VCaP (cell line): ENCODE data around the gene MED7.

Experiments
- H3K27ac ChIP-seq: fragments of 450-650 bp; 2 replicates; pipeline ENCODE4 v1.5.1; 2017
- TF ChIP-seq, protein P1 (sequence below): fragments of 450-650 bp; conservative IDR thresholded peaks from 2 replicates; pipeline ENCODE4 v1.5.1; 2017; ENCODE audit warnings: mild to moderate bottlenecking, moderate library complexity

Gene MED7

DNA sequence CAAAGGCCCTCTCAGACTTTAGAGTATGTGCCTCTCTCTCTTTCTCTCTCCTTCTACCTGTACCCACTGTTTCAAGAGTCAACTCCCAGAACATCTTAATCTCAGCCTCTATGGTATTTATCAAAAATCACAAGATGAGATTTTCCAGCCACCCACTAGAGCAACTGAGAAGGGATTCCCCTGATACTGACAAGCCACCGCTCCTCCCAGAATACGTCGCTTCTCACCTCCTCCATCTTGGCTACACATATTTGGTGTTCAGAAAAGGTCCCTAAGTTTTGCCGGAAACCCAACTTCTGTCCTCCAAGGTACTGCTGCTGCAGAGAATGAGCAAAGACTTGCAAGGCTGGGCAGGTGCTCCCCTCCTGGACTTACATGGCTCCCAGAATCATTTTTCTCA, 17.3 kb upstream of the MED7 start:
- H3K27ac ChIP-seq, result no peak overlapping the region
- TF ChIP-seq, protein P1, sequence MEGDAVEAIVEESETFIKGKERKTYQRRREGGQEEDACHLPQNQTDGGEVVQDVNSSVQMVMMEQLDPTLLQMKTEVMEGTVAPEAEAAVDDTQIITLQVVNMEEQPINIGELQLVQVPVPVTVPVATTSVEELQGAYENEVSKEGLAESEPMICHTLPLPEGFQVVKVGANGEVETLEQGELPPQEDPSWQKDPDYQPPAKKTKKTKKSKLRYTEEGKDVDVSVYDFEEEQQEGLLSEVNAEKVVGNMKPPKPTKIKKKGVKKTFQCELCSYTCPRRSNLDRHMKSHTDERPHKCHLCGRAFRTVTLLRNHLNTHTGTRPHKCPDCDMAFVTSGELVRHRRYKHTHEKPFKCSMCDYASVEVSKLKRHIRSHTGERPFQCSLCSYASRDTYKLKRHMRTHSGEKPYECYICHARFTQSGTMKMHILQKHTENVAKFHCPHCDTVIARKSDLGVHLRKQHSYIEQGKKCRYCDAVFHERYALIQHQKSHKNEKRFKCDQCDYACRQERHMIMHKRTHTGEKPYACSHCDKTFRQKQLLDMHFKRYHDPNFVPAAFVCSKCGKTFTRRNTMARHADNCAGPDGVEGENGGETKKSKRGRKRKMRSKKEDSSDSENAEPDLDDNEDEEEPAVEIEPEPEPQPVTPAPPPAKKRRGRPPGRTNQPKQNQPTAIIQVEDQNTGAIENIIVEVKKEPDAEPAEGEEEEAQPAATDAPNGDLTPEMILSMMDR, result no peak

DNA sequence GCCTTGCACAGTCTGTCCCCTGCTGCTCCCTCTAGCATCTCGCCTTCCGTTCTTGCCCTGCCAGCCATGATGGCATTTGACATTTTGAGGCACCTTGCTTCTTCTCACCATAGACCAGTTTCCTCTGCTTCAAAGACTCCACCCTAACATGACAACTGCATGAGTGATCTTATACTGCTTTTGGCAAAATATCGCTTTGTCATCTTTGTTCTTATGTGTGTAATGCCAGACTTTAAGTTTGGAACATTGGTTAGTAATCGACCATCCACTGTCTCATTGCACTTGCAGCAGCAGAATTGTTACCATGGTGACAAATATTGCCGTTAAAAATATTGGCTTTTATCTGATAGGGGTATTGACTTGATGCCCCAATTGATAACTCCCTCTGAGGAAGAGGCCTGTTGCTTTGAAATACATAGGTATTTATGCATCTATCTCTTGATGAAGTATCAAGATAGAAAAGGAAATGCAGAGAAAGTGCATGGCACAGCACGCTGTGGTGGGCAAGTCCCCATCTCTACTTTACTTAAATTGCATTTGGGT, 16.6 kb upstream of the MED7 start:
- H3K27ac ChIP-seq, result no peak overlapping the region
- TF ChIP-seq, protein P1, result no peak

DNA sequence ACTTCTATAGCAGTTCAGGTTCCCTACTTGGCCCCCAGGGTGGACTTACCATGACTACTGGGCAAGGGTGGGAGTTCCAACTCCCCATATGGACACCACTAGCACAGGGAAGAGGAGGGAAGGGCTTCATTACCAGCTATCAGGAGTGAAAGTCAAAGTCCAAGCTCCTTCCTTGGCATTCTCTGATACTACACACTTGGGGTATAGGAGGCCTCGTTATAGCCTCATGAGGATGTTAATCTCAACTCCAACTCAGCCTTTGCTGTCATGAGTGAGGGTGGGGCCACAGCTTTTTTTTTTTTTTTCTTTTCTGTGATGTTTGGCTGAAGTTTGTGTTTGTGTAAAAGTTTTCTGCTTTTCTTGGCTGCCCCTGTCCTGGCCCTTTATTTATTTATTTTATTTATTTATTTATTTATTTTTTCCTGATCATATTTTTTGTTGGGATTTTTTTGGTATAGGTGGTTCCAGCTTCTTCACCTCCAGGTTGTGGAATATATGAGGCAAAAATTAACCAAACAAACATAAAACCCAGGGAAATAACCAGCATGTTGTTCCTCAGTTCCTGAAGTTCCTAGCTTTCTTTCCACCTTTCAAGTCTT, 14.7 kb upstream of the MED7 start:
- no peak overlapping the region for H3K27ac ChIP-seq
- TF ChIP-seq, protein P1, result no peak

DNA sequence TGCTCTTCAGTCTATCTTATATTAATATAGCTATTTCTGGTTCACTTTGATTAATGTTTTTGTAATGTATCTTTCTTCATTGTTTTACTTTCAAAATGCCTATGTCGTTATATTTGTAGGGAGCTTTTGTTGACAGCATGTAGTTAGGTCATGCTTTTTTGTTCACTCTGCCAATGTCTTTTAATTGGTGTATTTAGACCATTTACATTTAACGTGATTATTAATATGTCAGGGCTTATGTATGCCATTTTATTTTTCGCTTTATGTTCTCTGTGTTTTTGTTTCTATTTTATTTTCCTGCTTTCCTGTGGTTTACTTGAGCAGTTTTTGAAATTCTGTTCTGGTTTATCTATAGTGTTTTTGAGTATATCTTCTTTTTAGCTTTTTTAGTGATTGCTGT, 12.6 kb upstream of the MED7 start:
- H3K27ac ChIP-seq, result no peak overlapping the region
- TF ChIP-seq, protein P1, result no peak

DNA sequence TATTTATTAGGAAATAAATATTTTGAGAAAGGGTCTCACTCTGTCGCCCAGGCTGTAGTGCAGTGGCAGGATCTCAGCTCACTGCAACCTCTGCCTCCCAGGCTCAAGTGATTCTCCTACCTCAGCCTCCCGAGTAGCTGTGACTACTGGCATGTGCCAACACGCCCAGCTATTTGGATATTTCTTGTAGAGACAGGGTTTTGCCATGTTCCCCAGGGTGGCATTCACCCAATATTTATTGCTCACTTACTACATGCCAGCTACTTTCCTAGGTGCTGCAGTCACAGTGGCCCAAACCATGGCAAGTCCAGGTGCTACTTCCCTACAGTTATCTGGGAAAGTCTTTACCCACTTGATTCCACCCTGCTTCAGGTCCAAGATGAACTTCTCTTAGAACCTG, 8.3 kb upstream of the MED7 start:
- TF ChIP-seq, protein P1, result no peak
- no peak overlapping the region for H3K27ac ChIP-seq

DNA sequence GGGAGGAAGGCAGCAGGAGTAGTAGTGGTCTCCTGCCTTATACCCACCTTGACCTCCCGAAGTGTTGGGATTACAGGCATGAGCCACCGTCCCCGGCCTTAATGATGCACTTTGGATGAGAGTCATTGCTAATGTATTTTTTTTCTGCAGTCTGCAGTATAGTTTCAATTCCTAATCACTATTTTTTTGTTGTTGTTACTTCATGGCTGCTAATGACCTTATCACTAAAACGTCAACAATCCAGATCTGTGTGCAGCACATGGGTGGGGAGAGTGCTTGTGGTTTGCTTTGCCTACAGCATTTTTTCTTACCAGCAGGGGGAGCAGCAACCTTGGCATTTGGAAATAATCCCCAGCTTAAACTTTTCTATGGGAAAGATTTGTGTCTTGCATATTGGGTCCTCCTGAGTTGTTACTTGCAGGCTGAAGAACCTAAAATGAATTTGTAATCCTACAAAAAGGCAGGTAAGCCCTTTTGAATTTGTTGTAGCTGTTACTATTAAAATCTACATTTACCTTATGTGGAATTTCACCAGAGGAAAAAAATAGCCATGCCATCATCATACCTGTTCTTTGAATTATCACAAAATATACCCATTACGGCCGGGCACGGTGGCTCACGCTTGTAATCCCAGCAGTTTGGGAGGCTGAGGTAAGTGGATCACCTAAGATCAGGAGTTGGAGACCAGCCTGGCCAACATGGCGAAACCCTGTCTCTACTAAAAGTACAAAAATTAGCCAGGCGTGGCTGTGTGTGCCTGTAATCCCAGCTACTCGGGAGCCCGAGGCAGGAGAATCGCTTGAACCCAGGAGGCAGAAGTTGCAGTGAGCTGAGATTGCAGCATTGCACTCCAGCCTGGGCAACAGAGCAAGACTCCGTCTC, 6.3 kb upstream of the MED7 start:
- TF ChIP-seq, protein P1, result peak; percentile 93
- no peak overlapping the region for H3K27ac ChIP-seq

DNA sequence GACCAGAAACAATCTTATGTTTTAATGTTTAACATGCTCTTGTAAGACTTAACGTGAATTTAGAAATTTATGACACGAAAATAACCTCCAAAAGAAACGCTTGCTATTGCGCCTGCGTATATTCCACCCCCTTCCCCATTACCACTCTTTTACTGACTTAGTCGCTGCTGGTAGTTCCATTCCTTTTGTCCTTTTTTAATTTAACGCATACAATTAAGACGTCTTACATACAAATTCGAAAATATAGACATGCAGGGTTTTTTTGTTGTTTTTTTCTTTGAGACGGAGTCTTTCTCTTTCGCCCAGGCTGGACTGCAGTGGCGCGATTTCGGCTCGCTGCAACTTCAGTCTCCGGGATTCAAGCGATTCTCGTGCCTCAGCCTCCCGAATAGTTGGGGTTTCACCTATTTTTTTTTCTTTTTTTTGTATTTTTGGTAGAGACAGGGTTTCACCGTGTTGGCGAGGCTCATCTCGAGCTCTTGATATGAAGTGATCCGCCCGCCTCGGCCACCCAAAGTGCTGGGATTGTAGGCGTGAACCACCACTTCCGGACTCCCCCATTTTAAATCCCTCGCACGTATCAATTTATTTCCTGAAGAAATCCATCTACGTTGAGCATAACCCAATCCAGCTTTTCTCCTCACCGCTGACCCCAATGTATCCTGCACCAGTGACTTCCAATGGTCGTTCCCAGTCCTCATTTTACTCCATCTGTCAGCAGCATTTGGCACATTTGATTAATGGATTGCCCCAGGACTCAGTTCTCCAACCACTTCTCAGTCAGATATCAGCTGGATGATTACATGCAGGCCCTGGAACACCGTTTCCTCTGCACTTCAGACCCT, 684 bp upstream of the MED7 start:
- H3K27ac ChIP-seq, result peak overlapping the region; percentile 83

More for the DNA sequence above, 684 bp upstream of the MED7 start:
- TF ChIP-seq, protein P1, result no peak
